K562 (cell line): ENCODE data around the gene RERE. TPM values are rescaled to one million over a fixed set of nuclear protein-coding genes. Genes with fewer than 3 reads are reported as not detected.

ENCODE experiments used
- ATAC-seq: fragments of 200-7000 bp; cut with Tn5 transposase; 3 replicates; pipeline ENCODE4 v1.9.1; 2020; ENCODE audit warnings: moderate library complexity
- BruUV-seq: library from RNA; stranded (reverse); fragments of 400-500 nt; replicated peaks from 2 replicates; lab custom pipeline; 2021; lab: Mats Ljungman, UMichigan
- CTCF ChIA-PET: fragments of 300-600 bp; formaldehyde crosslinking; extraction: SDS; loops from one replicate; lab custom pipeline; 2021; ENCODE audit warnings: low intra/inter-chr PET ratio; lab: Yijun Ruan, JAX
- POLR2A ChIA-PET: fragments of 300-600, 350-650 bp; sonication (Branson Sonifier 250); formaldehyde crosslinking; extraction: SDS; loops from one replicate; lab custom pipeline; 2021; ENCODE audit warnings: antibody characterized with exemption, inconsistent platforms; lab: Yijun Ruan, JAX
- DNase-seq, 4 experiments: peaks; one replicate each; pipeline versions ENCODE4 v3.0.0 to v3.0.0-alpha.2; 2011 to 2018; ENCODE audit warnings: low spot score in 3 of 4, mixed read lengths in 3 of 4; ENCODE audit errors: extremely low read depth in 1 of 4
- FAIRE-seq: peaks from 2 replicates; lab custom pipeline; 2011; peaks lifted over from hg19 to GRCh38; lab: Jason Lieb, UNC
- H2AFZ ChIP-seq: 2 replicates; pipeline ENCODE4 v1.6.0; 2011; ENCODE audit warnings: low read depth, low read length, control low read depth, inconsistent platforms
- H3K27ac ChIP-seq: fragments of 200-600 bp; 3 replicates; pipeline ENCODE4 v1.8.0; 2011; ENCODE audit warnings: low read depth, mild to moderate bottlenecking, control low read depth, inconsistent platforms, low read length, moderate library complexity, mixed read lengths; ENCODE audit errors: extremely low read depth
- H3K27me3 ChIP-seq, 2 experiments: fragments of 300-600 bp in 1 of 2; 2 replicates in 1 of 2; 3 replicates in 1 of 2; pipeline versions ENCODE4 v1.6.0 to v1.8.0; 2011; ENCODE audit warnings: inconsistent platforms in 2 of 2, low read length in 2 of 2, mild to moderate bottlenecking in 1 of 2, mixed read lengths in 1 of 2, moderate library complexity in 1 of 2; ENCODE audit not compliant: control insufficient read depth in 2 of 2, insufficient read depth in 2 of 2
- H3K36me3 ChIP-seq: fragments of 300-600 bp; 3 replicates; pipeline ENCODE4 v1.8.0; 2011; ENCODE audit warnings: mild to moderate bottlenecking, low read length, inconsistent platforms; ENCODE audit not compliant: control insufficient read depth, insufficient read depth
- H3K4me1 ChIP-seq, 2 experiments: fragments of 200-600 bp in 1 of 2; replicated peaks in 1 of 2; 2 replicates in 1 of 2; 3 replicates in 1 of 2; pipeline versions ENCODE4 v1.5.1 to v1.8.0; 2011; ENCODE audit warnings: inconsistent platforms in 2 of 2, low read length in 2 of 2, mild to moderate bottlenecking in 1 of 2, mixed read lengths in 1 of 2, moderate library complexity in 1 of 2; ENCODE audit not compliant: control insufficient read depth in 2 of 2, insufficient read depth in 2 of 2
- H3K4me2 ChIP-seq: 2 replicates; pipeline ENCODE4 v1.6.1; 2011; ENCODE audit warnings: low read length, control low read depth, inconsistent platforms, mixed read lengths; ENCODE audit not compliant: insufficient read depth
- H3K4me3 ChIP-seq: fragments of 200-600 bp; sonication (generic), shearing (Covaris generic); 2 replicates; pipeline ENCODE4 v1.5.1; 2016; ENCODE audit warnings: control low read depth, inconsistent platforms
- H3K79me2 ChIP-seq: fragments of 200-600 bp; 3 replicates; pipeline ENCODE4 v1.8.0; 2011; ENCODE audit warnings: low read length, inconsistent platforms; ENCODE audit not compliant: control insufficient read depth, insufficient read depth
- H3K9ac ChIP-seq, 2 experiments: 2 replicates each; pipeline versions ENCODE4 v1.6.0 to v1.6.1; 2011; ENCODE audit warnings: low read depth in 2 of 2, low read length in 2 of 2, control low read depth in 1 of 2, inconsistent platforms in 1 of 2, mild to moderate bottlenecking in 1 of 2, mixed read lengths in 1 of 2; ENCODE audit not compliant: insufficient read depth in 1 of 2
- H3K9me1 ChIP-seq: one replicate; pipeline ENCODE4 v1.6.0; 2011; ENCODE audit warnings: inconsistent platforms, mild to moderate bottlenecking, low read length, moderate library complexity; ENCODE audit not compliant: control insufficient read depth, insufficient read depth
- H3K9me3 ChIP-seq: replicated peaks from 2 replicates; pipeline ENCODE4 v1.5.1; 2011; ENCODE audit warnings: low read depth, low read length, inconsistent platforms; ENCODE audit not compliant: control insufficient read depth, insufficient read depth
- H4K20me1 ChIP-seq: replicated peaks from 2 replicates; pipeline ENCODE4 v1.6.1; 2011; ENCODE audit warnings: low read length, inconsistent platforms, mixed read lengths; ENCODE audit not compliant: control insufficient read depth, insufficient read depth
- E2F3 ChIP-seq: fragments of 250-450 bp; sonication (Bioruptor Pico); IDR thresholded peaks from 2 replicates; pipeline ENCODE4 v1.4.0; 2020; ENCODE audit warnings: mild to moderate bottlenecking
- ETV5 ChIP-seq: sonication (generic); formaldehyde crosslinking; IDR thresholded peaks from 2 replicates; pipeline ENCODE4 v1.4.0; 2020; ENCODE audit warnings: low read depth, mild to moderate bottlenecking, missing genetic modification reagents
- FOXA1 ChIP-seq: fragments of 450-650 bp; IDR thresholded peaks from 2 replicates; pipeline ENCODE4 v1.6.1; 2016; ENCODE audit warnings: mild to moderate bottlenecking, borderline replicate concordance
- MITF ChIP-seq: IDR thresholded peaks from 2 replicates; pipeline ENCODE4 v1.6.1; 2014; ENCODE audit warnings: antibody characterized with exemption
- MTA2 ChIP-seq: fragments of 450-650 bp; IDR thresholded peaks from 2 replicates; pipeline ENCODE4 v1.6.1; 2016; ENCODE audit warnings: low read depth
- WGBS: fragments of 100-300 bp; shearing (Covaris generic); methylation state at CpG from one replicate; pipeline ENCODE4 v1.1.6; 2016; ENCODE audit warnings: low coverage, mixed read lengths; ENCODE audit not compliant: insufficient coverage; ENCODE audit errors: missing lambda C conversion rate; 5-methylcytosine and 5-hydroxymethylcytosine counted together
- in situ Hi-C: fragments of 300-500 bp; cut with MboI; formaldehyde crosslinking; loops from 4 replicates; pipeline ENCODE4 v1.15.0; 2018; ENCODE audit warnings: inconsistent platforms, mixed read lengths
- intact Hi-C: fragments of 100-400 bp; cut with micrococcal nuclease; formaldehyde crosslinking; loops from 2 replicates; pipeline ENCODE4 v1.14.2; 2022
- polyA plus RNA-seq, 8 experiments: library from polyadenylated mRNA; depleted of rRNA in 4 of 8; stranded (reverse) in 5 of 8; unstranded in 3 of 8; fragments of >200 nt; fragmentation: Nextera tagmentation in 2 of 8; fragmentation: Illumina TruSeq in 1 of 8; extraction: Ambion mirVana in 2 of 8; extraction: Trizol in 1 of 8; gene quantifications; 2 replicates each; pipeline versions ENCODE4 v1.2.1 to v1.2.3, GENCODE V29; 2011 to 2014; ENCODE audit warnings: inconsistent platforms in 1 of 8, missing spikeins in 1 of 8
- total RNA-seq, 7 experiments: library from RNA; depleted of rRNA in 6 of 7; stranded (reverse); fragments of >200 nt in 6 of 7; fragmentation: Illumina TruSeq in 2 of 7; extraction: Trizol in 2 of 7; gene quantifications; 2 replicates each; pipeline versions ENCODE4 v1.2.1 to v1.2.3, GENCODE V29; 2011 to 2021; ENCODE audit warnings: low replicate concordance in 1 of 7
- TF ChIP-seq, protein P1 (sequence below): fragments of 450-650 bp; IDR thresholded peaks from 2 replicates; pipeline ENCODE4 v1.6.1; 2016; ENCODE audit warnings: borderline replicate concordance

RERE gene
- total and polyA plus RNA-seq, 9 of the 15 experiments (the other 6 are each of a cell fraction or from before 2014, with no cell fraction given), result 3.0 to 51.5 (median 13.4) TPM

- CTCF ChIA-PET, result no interaction called here
- in situ Hi-C loops (no loop called here), intact Hi-C loops (no loop called here)
- H3K4me1 ChIP-seq, result no peaks in the 10 kb centered on the region
- no peak for FAIRE-seq
- H3K9me3 ChIP-seq, result no peaks in the 10 kb centered on the region
- no peaks in the 10 kb centered on the region for H3K9me1 ChIP-seq
- TF ChIP-seq ETV5 (CRISPR knock-in tag), result no peak
- TF ChIP-seq MITF, result no peak
- TF ChIP-seq E2F3 (CRISPR knock-in tag), result no peak
- TF ChIP-seq FOXA1, result no peak
- TF ChIP-seq, protein P1, sequence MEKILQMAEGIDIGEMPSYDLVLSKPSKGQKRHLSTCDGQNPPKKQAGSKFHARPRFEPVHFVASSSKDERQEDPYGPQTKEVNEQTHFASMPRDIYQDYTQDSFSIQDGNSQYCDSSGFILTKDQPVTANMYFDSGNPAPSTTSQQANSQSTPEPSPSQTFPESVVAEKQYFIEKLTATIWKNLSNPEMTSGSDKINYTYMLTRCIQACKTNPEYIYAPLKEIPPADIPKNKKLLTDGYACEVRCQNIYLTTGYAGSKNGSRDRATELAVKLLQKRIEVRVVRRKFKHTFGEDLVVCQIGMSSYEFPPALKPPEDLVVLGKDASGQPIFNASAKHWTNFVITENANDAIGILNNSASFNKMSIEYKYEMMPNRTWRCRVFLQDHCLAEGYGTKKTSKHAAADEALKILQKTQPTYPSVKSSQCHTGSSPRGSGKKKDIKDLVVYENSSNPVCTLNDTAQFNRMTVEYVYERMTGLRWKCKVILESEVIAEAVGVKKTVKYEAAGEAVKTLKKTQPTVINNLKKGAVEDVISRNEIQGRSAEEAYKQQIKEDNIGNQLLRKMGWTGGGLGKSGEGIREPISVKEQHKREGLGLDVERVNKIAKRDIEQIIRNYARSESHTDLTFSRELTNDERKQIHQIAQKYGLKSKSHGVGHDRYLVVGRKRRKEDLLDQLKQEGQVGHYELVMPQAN, result no peak
- no peak for TF ChIP-seq MTA2
- POLR2A ChIA-PET, result interaction anchor here (0.6 to 1.3 kb wide), 3 partner anchors 10 to 14 kb away, joined by 3 to 4 read pairs (median 3); no protein-coding TSS in a partner anchor
- H3K4me2 ChIP-seq, result no peak overlapping the region
- no peaks in the 10 kb centered on the region for H3K36me3 ChIP-seq
- no TSS peak for BruUV-seq
- no peaks in the 10 kb centered on the region for H4K20me1 ChIP-seq
- ATAC-seq, result no peak
- H2AFZ ChIP-seq, result no peak overlapping the region
- 77% methylated on average over 4 of the region's 4 CpGs for WGBS
- H3K9ac ChIP-seq, result no peak overlapping the region
- no peak overlapping the region for H3K27ac ChIP-seq
- DNase-seq, result no peak
- no peak overlapping the region for H3K4me3 ChIP-seq
- H3K79me2 ChIP-seq, result no peaks in the 10 kb centered on the region
- no peaks in the 10 kb centered on the region for H3K27me3 ChIP-seq
Observed at GRCh38 chr1:8473121-8473875, 344.1 kb downstream of the RERE start.
